Measurements from ENCODE around the gene GALNT16.

GALNT16 gene

DNA sequence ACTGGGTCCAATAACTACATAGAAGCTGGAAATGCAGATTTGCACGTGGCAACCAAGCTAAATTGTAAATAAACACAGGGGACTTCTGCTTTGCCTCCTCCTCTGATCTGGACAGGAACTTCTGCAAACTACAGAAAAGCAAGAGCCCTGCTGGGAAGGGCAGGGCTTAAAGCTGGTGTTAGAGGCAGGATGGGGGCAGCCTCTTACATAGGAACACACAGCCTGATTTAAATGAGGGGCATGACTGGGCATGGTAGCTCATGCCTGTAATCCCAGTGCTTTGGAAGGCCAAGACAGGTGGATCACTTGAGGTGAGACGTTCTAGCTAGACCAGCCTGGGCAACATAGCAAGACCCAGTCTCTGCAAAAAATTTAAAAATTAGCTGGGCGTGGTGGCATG is 91.4 kb downstream of the GALNT16 start:
- Histone ChIP-seq H3F3A (ENCODE audit: insufficient read depth, low read length) (peaks cover 9% of the 10 kb centered on the region; the same call in 1 of the 2 replicates), H3K27ac (ENCODE audit: low read length) (no peak overlapping the region), H3K4me3 (ENCODE audit: low read length) (no peak overlapping the region), H2AFZ (ENCODE audit: low read length) (no peak overlapping the region), H3K79me2 (ENCODE audit: low read length) (no peaks in the 10 kb centered on the region), H3K4me1 (ENCODE audit: low read length) (peaks cover 18% of the 10 kb centered on the region), H3K9ac (ENCODE audit: low read length) (no peak overlapping the region), H3K27me3 (replicated peaks; ENCODE audit: insufficient read depth, low read length) (no peaks in the 10 kb centered on the region), H4K20me1 (ENCODE audit: insufficient read depth, low read length) (no peaks in the 10 kb centered on the region), H3K4me2 (ENCODE audit: low read depth, low read length) (no peak overlapping the region), H3K36me3 (replicated peaks; ENCODE audit: insufficient read depth, low read length) (no peaks in the 10 kb centered on the region), H3K9me3 (replicated peaks; ENCODE audit: insufficient read depth, low read length) (no peaks in the 10 kb centered on the region), H3K9me2 (replicated peaks; ENCODE audit: insufficient read depth, low read length) (no peaks in the 10 kb centered on the region)
- TF ChIP-seq EZH2phosphoT487 (IDR thresholded peaks at IDR 0.05; ENCODE audit: low read length) = no peak
- DNase-seq = no peak

DNA sequence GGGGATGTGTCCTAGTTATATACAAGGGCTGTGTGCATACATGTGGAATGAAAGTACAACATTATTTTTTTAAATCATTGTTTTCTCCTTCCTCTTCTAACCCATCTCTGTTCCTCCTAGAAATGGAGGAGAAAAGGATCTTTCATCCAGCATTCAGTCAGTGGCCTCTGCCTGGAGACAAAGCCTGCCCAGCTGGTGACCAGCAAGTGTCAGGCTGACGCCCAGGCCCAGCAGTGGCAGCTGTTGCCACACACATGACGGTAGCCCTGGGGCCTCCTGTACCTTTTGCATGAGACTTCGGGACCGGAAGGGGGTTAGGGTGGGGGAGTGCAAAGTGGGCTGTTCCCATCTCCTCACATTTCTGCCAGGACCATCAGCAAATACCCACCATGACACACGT is 92.0 kb downstream of the GALNT16 start:
- Histone ChIP-seq H3K36me3 (replicated peaks; ENCODE audit: insufficient read depth, low read length) (no peaks in the 10 kb centered on the region), H3K9me3 (replicated peaks; ENCODE audit: insufficient read depth, low read length) (no peaks in the 10 kb centered on the region), H3K79me2 (ENCODE audit: low read length) (no peaks in the 10 kb centered on the region), H3K4me2 (ENCODE audit: low read depth, low read length) (no peak overlapping the region), H3K4me3 (ENCODE audit: low read length) (no peak overlapping the region), H2AFZ (ENCODE audit: low read length) (no peak overlapping the region), H3K27me3 (replicated peaks; ENCODE audit: insufficient read depth, low read length) (no peaks in the 10 kb centered on the region), H3K4me1 (ENCODE audit: low read length) (peaks cover 18% of the 10 kb centered on the region), H3K9ac (ENCODE audit: low read length) (no peak overlapping the region), H3K27ac (ENCODE audit: low read length) (no peak overlapping the region), H3K9me2 (replicated peaks; ENCODE audit: insufficient read depth, low read length) (no peaks in the 10 kb centered on the region), H4K20me1 (ENCODE audit: insufficient read depth, low read length) (no peaks in the 10 kb centered on the region), H3F3A (ENCODE audit: insufficient read depth, low read length) (peaks cover 9% of the 10 kb centered on the region; the same call in 1 of the 2 replicates)
- TF ChIP-seq, protein P1, sequence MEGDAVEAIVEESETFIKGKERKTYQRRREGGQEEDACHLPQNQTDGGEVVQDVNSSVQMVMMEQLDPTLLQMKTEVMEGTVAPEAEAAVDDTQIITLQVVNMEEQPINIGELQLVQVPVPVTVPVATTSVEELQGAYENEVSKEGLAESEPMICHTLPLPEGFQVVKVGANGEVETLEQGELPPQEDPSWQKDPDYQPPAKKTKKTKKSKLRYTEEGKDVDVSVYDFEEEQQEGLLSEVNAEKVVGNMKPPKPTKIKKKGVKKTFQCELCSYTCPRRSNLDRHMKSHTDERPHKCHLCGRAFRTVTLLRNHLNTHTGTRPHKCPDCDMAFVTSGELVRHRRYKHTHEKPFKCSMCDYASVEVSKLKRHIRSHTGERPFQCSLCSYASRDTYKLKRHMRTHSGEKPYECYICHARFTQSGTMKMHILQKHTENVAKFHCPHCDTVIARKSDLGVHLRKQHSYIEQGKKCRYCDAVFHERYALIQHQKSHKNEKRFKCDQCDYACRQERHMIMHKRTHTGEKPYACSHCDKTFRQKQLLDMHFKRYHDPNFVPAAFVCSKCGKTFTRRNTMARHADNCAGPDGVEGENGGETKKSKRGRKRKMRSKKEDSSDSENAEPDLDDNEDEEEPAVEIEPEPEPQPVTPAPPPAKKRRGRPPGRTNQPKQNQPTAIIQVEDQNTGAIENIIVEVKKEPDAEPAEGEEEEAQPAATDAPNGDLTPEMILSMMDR (IDR thresholded peaks at IDR 0.05; ENCODE audit: low read length) = no peak
- no peak for TF ChIP-seq EZH2 (optimal IDR thresholded peaks at IDR 0.05; ENCODE audit: low read depth, low read length)
- no peak for TF ChIP-seq EZH2phosphoT487 (IDR thresholded peaks at IDR 0.05; ENCODE audit: low read length)
- no peak for DNase-seq

GRCh38 chr14:69353168-69353567 is 93.2 kb downstream of the GALNT16 start:
- Histone ChIP-seq H3K9me3 (replicated peaks; ENCODE audit: insufficient read depth, low read length) (no peaks in the 10 kb centered on the region), H3K79me2 (ENCODE audit: low read length) (no peaks in the 10 kb centered on the region), H3K9ac (ENCODE audit: low read length) (no peak overlapping the region), H3K4me3 (ENCODE audit: low read length) (no peak overlapping the region), H2AFZ (ENCODE audit: low read length) (no peak overlapping the region), H3K27me3 (replicated peaks; ENCODE audit: insufficient read depth, low read length) (no peaks in the 10 kb centered on the region), H3K27ac (ENCODE audit: low read length) (no peak overlapping the region), H3K9me2 (replicated peaks; ENCODE audit: insufficient read depth, low read length) (no peaks in the 10 kb centered on the region), H3K36me3 (replicated peaks; ENCODE audit: insufficient read depth, low read length) (no peaks in the 10 kb centered on the region), H3K4me2 (ENCODE audit: low read depth, low read length) (no peak overlapping the region), H3K4me1 (ENCODE audit: low read length) (peaks cover 18% of the 10 kb centered on the region), H3F3A (ENCODE audit: insufficient read depth, low read length) (peaks cover 9% of the 10 kb centered on the region; the same call in 1 of the 2 replicates), H4K20me1 (ENCODE audit: insufficient read depth, low read length) (no peaks in the 10 kb centered on the region)
- TF ChIP-seq, protein P1 (IDR thresholded peaks at IDR 0.05; ENCODE audit: low read length) = no peak
- TF ChIP-seq EZH2 (optimal IDR thresholded peaks at IDR 0.05; ENCODE audit: low read depth, low read length) = no peak
- TF ChIP-seq EZH2phosphoT487 (IDR thresholded peaks at IDR 0.05; ENCODE audit: low read length) = no peak
- no peak for DNase-seq

GRCh38 chr14:69354383-69355153 is 94.6 kb downstream of the GALNT16 start:
- Histone ChIP-seq H3F3A (ENCODE audit: insufficient read depth, low read length) (peaks cover 9% of the 10 kb centered on the region; the same call in 1 of the 2 replicates), H2AFZ (ENCODE audit: low read length) (peak overlapping the region; percentile 69), H3K36me3 (replicated peaks; ENCODE audit: insufficient read depth, low read length) (no peaks in the 10 kb centered on the region), H3K9me3 (replicated peaks; ENCODE audit: insufficient read depth, low read length) (no peaks in the 10 kb centered on the region), H3K4me3 (ENCODE audit: low read length) (peak overlapping the region; percentile 12; the same call in 1 of the 2 replicates), H3K9ac (ENCODE audit: low read length) (peak overlapping the region; percentile 23; the same call in 1 of the 2 replicates), H3K27me3 (replicated peaks; ENCODE audit: insufficient read depth, low read length) (no peaks in the 10 kb centered on the region), H4K20me1 (ENCODE audit: insufficient read depth, low read length) (no peaks in the 10 kb centered on the region), H3K9me2 (replicated peaks; ENCODE audit: insufficient read depth, low read length) (no peaks in the 10 kb centered on the region), H3K4me1 (ENCODE audit: low read length) (peaks cover 18% of the 10 kb centered on the region), H3K27ac (ENCODE audit: low read length) (peak overlapping the region; percentile 79), H3K4me2 (ENCODE audit: low read depth, low read length) (peak overlapping the region; percentile 88), H3K79me2 (ENCODE audit: low read length) (no peaks in the 10 kb centered on the region)
- TF ChIP-seq, protein P1 (IDR thresholded peaks at IDR 0.05; ENCODE audit: low read length) = no peak
- TF ChIP-seq EZH2 (optimal IDR thresholded peaks at IDR 0.05; ENCODE audit: low read depth, low read length) (no peak), EZH2phosphoT487 (IDR thresholded peaks at IDR 0.05; ENCODE audit: low read length) (no peak)
- peak; percentile 87 for DNase-seq

Data from MM.1S (cell line).